NCI-H748 (cell line): Measurements from ENCODE around the gene CRYGD.
A peak's percentile ranks its signal among the peaks of the same experiment; 100 is the strongest.
"Not testable (repeated sequence)": the region's sequence is repeated elsewhere in the genome, so short reads cannot be mapped to it uniquely, and the experiment has no call there.

Experiments used
- DNase-seq: peaks from one replicate; lab custom pipeline; 2025; ENCODE audit not compliant: unreplicated experiment; lab: John Stamatoyannopoulos, UW

Gene CRYGD

DNA sequence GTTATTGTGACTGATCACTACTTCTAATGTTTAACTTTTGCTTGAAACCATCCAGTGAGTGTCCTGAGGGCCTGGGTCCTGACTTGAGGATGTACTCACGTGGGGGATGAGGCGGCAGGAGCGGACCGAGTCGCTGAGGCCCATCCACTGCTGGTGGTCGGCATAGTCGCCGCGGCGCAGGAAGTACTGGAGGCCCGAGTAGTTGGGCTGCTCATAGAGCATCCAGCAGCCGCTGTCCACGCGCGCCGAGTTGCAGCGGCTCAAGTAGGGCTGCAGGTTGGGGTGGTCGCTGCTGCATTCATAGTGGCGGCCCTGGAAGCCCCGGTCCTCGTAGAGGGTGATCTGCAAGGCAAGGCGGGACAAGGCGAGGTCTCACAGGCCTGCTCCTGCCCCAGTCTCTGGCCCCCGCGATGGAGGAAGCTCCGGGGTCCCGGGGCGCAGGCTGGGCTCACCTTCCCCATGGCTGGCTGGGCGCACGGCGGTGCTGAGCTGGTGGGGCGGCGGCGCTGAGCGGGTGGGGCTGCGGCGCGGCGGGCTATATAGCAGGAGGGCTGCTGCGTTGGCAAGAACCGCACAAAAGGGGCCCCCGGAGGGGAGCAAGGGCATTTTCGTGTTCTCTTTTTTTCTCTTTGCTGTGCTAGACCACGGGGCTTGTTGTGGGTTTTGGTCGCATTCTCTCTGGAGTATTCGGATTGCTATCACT, at the start of gene CRYGD:
Gene CRYGD (minus strand): TSS at position 512 of the 703 bp plus-strand sequence. CDS start 51 bp downstream, at position 461.
- not testable (repeated sequence) for DNase-seq

GRCh38 chr2:208172125-208172524, 47.8 kb upstream of the CRYGD start:
- DNase-seq, result no peak

DNA sequence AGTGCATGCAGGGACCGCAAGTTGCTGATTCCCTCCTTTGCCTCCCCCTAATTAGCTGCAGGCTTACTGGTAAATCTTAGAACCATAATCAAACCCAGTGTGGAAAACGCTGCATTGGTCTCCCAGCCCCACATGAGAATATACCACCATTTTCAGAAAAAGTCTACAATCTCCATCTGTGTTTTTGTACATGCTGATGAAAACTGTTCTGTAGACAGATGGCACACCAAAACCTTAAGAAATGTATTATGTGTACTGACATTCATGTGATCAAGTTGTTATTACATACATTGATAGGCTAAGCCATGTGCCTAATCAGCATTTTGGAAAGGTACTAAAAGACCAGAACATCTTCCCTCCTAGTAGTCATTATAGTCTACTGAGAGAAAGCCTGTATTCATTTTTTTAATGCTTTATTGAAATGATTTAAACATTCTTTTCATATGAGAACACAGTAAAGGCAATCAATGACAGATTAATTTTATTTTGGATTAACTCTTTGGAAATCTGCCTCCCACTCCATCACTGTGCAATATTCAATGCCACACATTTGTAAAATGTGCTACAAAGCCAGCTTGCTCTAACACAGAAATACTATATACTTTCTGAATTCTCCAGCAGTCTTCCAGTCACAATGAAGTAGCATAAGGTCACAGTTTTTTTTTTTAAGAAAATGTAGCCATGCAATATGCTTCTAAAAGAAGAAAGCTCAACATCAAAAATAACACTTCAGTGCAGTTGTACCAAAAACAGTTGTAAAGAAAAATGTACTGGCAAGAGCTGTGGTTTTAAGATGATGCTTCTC, 40.8 kb upstream of the CRYGD start:
- no peak for DNase-seq

DNA sequence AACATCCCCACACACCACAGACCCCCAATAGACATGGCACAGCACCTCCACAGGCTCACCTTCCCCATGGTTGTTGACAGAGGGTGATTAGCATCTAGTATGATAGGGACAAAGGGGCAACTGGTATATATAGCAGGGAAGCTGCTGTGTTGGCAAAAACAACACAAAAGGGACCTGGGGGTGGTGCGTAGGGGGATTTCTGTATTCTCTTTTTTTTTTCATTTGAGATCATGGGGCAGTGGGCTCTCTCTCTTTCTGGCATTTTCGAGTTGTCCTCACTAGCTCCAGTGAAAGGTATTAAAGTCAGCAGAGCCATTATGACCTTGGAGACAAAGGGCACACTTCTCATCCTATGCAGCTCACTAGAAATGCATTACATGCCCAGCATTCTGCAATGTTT, 39.2 kb upstream of the CRYGD start, which contains the start of gene CRYGA:
Gene CRYGA (minus strand): TSS at position 101 of the 400 bp plus-strand sequence. CDS start 33 bp downstream, at position 68.
- DNase-seq, result no peak

GRCh38 chr2:208156439-208156838, 32.1 kb upstream of the CRYGD start:
- no peak for DNase-seq

DNA sequence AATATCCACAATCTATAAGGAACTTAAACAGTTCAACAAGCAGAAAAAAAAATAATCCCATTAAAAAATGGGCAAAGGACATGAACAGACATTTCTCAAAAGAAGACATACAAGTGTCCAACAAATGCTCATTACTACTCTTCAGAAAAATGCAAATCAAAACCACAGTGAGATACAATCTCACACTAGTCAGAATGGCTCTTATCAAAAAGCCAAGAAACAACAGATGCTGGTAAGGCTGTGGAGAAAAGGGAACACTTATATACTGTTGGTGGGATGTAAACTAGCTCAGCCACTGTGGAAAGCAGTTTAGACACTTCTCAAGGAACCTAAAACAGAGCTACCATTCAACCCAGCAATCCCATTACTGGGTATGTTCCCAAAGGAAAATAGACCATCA, 28.8 kb upstream of the CRYGD start:
- no peak for DNase-seq

DNA sequence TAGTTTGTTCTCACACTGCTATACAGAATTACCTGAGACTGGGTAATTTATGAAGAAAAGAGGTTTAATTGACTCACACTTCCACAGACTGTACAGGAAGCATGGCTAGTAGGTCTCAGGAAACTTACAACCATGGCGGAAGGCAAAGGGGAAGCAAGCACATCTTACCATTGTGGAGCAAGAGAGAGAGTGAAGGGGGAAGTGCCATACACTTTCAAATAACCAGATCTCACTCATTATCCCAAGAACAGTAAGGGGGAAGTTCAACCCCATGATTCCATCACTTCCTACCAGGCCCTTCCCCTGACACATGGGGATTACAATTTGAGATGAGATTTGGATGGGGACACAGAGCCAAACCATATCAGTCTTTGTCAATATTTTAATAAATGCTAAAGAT, 26.6 kb upstream of the CRYGD start:
- DNase-seq, result no peak

- DNase-seq, result no peak
Observed at GRCh38 chr2:208150094-208150493, 25.8 kb upstream of the CRYGD start.

GRCh38 chr2:208148803-208149202, 24.5 kb upstream of the CRYGD start:
- peak; percentile 8 for DNase-seq

DNA sequence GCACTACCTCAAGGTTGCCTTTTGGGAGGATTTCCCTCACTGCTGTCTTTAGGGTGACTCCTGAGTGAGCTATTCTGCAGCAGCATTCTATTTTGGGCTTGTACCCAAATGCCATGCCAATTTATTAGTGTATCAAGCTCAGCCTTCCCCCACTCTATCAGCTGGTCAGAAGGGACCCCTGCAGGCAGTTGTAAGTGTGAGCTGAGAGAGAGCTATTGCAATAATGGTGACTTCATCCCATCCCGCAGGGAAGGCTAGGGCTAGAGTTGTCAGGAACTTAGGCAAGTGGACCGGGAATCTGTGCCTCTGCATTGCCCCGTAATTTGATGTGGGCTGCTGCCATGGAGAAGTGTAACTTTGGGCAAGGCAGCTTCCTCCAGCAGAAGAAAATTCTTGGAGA, 23.4 kb upstream of the CRYGD start:
- no peak for DNase-seq

GRCh38 chr2:208147008-208147407, 22.7 kb upstream of the CRYGD start:
- no peak for DNase-seq

DNA sequence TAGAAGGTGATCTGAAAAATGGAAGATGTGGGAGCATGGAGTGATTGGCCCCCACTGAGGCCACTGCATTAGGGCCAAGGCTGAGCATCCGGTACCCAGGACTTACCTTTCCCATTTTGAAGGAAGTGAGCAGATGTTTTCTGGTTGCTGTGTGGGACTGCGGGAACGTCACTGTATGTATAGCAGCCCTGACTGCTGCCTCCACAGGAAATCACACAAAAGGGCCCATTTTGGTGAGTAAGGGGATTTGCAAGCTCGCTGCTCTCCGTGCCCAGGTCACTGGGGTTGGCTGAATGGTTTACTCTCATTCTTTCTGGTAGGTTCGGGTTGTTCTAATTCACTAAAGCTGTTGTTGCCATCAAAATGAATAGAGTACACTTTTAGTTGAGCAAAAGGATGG, 21.7 kb upstream of the CRYGD start, which contains the start of gene CRYGB:
Gene CRYGB (minus strand): TSS at position 153 of the 400 bp plus-strand sequence. CDS start 38 bp downstream, at position 115.
- no peak for DNase-seq

DNA sequence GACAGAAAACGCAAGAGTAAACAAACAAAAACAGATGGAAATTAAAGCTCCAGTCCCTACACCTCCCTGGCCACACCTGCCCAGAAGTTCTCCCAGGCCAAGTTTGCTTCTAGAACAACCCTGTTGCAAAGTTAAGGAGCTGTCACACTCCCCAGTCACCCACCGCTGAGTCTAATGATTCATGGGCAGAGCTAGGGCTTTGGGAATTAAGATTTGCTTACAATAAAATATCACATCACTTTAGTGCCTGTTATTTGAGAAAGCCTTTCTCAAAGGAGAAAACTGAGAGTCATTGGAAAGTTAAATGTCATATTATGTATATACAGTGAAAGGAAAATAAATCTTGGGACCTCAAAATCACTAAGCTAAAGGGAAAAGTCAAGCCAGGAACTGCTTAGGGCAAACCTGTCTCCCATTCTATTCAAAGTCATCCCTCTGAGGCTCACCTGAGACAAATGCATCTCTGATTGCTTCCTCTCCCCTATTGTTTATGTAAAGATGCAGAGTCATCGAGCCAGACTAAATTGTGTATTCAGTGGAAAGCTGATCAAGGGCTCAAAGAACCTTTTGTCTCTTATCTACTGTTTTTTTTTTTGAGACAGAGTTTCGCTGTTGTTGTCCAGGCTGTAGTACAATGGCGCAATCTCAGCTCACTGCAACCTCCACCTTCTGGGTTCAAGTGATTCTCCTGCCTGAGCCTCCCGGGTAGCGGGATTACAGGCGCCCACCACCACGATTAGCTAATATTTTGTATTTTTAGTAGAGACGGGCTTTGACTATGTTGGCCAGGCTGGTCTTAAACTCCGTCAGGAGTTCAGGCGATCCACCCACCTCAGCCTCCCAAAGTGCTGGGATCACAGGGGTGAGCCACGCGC, 18.8 kb upstream of the CRYGD start:
- DNase-seq, result peak; percentile 93

- peak; percentile 99 for DNase-seq
Observed at GRCh38 chr2:208142240-208142924, 18.1 kb upstream of the CRYGD start.

- DNase-seq, result no peak
Observed at GRCh38 chr2:208139447-208139846, 15.1 kb upstream of the CRYGD start.

DNA sequence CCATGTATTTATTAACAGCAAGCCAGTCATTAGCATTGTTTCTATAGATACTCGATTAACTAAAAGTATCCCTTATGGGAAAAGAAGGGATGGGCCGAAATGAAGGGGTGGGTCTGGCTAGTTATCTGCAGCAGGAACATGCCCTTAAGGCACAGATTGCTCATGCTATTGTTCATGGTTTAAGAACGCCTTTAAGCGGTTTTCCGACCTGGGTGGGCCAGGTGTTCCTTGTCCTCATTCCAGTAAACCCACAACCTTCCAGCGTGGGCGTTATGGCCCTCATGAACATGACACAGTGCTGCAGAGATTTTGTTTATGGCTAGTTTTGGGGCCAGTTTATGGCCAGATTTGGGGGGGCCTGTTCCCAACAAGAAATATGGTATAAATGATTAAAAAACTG, 14.0 kb upstream of the CRYGD start:
- not testable (repeated sequence) for DNase-seq

GRCh38 chr2:208136716-208137094, 12.4 kb upstream of the CRYGD start:
- DNase-seq, result no peak

DNA sequence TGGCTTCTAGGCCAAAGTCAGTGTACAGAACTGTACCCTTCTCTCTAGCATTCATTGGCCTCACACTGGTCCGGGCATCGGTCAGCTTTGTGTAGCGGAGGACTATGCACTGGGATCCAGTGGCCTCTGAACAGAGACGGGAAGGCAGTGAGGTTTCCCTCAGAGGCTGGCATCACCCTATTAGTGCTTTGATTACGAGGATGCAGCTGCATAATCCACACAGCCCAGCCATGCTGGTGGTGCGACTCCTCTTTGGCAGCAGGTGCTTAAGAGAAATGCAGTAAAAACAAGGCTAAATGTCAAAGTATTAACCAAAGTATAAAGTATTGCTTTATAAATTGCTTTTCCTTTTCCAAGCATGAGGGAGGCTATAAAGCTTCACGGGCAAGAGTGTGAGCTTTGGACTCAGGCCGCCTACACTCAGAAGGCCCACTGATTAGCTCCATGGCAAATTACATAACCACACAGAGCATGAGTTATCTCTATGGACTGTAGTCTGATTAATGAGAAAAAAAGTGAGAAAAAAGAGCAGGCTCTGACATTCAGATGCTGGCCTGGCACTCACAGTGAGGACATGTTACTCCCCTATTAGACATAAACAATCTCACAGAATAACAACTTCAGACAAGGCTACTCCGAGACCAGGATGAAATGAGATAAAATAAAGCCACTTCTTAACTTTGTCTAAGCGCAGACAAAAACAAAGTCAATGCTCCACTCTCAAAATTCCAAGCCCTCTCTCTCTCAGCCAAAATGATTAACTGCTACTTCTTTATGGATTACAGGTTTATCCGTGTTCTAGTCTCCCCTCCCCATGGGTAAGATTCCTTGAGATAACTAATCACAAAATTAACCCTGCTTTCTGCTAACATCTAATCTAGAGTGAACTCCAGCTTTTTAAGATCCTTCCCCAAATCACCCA, 11.7 kb upstream of the CRYGD start:
- no peak for DNase-seq

DNA sequence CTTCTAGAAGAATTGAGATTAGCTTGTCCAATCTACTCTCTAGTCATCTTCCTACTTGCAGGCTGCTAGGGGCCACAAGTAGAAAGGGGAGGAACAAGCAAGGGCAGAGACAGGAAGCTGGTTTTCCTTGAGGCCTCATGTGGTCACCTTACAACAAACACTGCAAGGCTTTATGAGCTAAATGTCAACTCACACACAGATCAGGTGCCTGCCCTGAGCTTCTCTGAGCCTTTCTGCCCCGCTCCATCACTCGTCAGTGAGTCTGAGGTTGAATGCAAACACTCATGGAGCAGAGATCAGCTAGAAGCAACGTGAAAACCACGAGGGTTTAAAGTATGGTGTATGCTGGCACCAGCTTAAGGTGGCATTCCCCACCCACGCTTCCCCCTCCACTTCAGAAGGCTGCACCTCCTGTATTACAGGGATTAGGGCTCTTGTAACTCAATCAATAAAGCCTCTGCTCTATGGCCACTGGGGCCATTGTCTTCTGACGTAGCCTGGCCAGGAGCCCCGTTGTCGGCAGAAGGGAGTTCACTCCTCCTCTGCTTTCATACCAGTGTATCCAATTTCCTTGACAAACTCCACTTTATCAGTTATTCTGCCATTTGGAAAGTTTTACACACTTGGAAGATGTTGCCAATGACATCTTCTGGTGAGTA, 10.7 kb upstream of the CRYGD start:
- DNase-seq, result no peak
